DOHH2 (cell line): Measurements from ENCODE around the gene PRR15.

Source experiments
- H3F3A ChIP-seq: fragments of 200-600 bp; sonication (generic), shearing (Covaris generic); 2 replicates; pipeline ENCODE4 v1.6.0; 2016; ENCODE audit warnings: antibody characterized with exemption, mild to moderate bottlenecking; ENCODE audit not compliant: control insufficient read depth, insufficient read depth
- H3K27ac ChIP-seq: fragments of 200-600 bp; sonication (generic); 2 replicates; pipeline ENCODE4 v1.5.1; 2014; ENCODE audit warnings: low read depth, mild to moderate bottlenecking, low read length, moderate library complexity
- H3K27me3 ChIP-seq: fragments of 200-600 bp; sonication (generic); 2 replicates; pipeline ENCODE4 v1.6.1; 2014; ENCODE audit warnings: mild to moderate bottlenecking, low read length, mixed read lengths; ENCODE audit not compliant: control insufficient read depth
- H3K36me3 ChIP-seq: fragments of 200-600 bp; sonication (generic); 2 replicates; pipeline ENCODE4 v1.6.1; 2014; ENCODE audit warnings: mild to moderate bottlenecking, low read length, moderate library complexity, mixed read lengths; ENCODE audit not compliant: control insufficient read depth
- H3K4me1 ChIP-seq: fragments of 200-600 bp; sonication (generic); 2 replicates; pipeline ENCODE4 v1.6.1; 2014; ENCODE audit warnings: mild to moderate bottlenecking, low read length, mixed read lengths; ENCODE audit not compliant: control insufficient read depth
- H3K4me2 ChIP-seq: fragments of 200-600 bp; sonication (generic); 2 replicates; pipeline ENCODE4 v1.6.0; 2014; ENCODE audit warnings: mild to moderate bottlenecking, low read length, moderate library complexity
- H3K4me3 ChIP-seq: fragments of 200-600 bp; sonication (generic); 2 replicates; pipeline ENCODE4 v1.5.1; 2014; ENCODE audit warnings: mild to moderate bottlenecking, low read length, mixed read lengths
- H3K79me2 ChIP-seq: fragments of 200-600 bp; sonication (generic); 2 replicates; pipeline ENCODE4 v1.6.1; 2014; ENCODE audit warnings: mild to moderate bottlenecking, low read length, mixed read lengths; ENCODE audit not compliant: control insufficient read depth
- H3K9me2 ChIP-seq: fragments of 200-600 bp; sonication (generic); replicated peaks from 2 replicates; pipeline ENCODE4 v1.6.1; 2014; ENCODE audit warnings: mild to moderate bottlenecking, low read length, mixed read lengths; ENCODE audit not compliant: control insufficient read depth
- H3K9me3 ChIP-seq: fragments of 200-600 bp; sonication (generic); 2 replicates; pipeline ENCODE4 v1.6.1; 2014; ENCODE audit warnings: antibody characterized with exemption, low read length, mixed read lengths; ENCODE audit not compliant: control insufficient read depth, insufficient read depth
- H4K20me1 ChIP-seq: fragments of 200-600 bp; sonication (generic); 2 replicates; pipeline ENCODE4 v1.6.0; 2014; ENCODE audit warnings: low read depth, mild to moderate bottlenecking, antibody characterized with exemption, low read length, moderate library complexity; ENCODE audit not compliant: control insufficient read depth, insufficient read depth
- EZH2phosphoT487 ChIP-seq: fragments of 200-600 bp; sonication (generic); IDR thresholded peaks from 2 replicates; pipeline ENCODE4 v1.6.1; 2017; ENCODE audit warnings: borderline replicate concordance, mild to moderate bottlenecking, antibody characterized with exemption, low read length, moderate library complexity, mixed read lengths
- TF ChIP-seq, protein P1 (sequence below): fragments of 200-600 bp; sonication (generic); IDR thresholded peaks from one replicate; pipeline ENCODE4 v1.5.1; 2014; ENCODE audit warnings: antibody characterized with exemption, mild to moderate bottlenecking, low read depth, low read length; ENCODE audit not compliant: poor library complexity, severe bottlenecking

The PRR15 gene

DNA sequence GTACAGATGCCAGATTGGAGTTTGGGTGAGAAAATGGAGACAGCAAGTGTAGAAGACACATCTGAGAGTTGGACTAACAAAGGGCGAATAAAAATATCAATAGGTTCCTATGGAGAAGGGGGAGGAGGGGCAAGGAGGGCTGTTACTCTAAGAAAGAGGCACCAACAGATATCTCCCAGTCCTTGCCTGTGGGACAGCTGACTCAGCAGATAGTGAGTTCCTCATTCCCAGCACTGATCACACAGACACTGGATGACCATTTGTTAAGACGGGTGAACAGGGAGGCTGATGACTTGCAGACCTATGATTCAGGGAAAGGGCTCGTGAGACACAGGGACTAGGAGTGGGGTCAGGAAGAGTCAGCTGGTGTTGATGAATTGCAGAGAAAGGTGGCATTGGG lies 5.7 kb upstream of the PRR15 start:
- Histone ChIP-seq H3K36me3 (no peaks in the 10 kb centered on the region), H3K79me2 (no peaks in the 10 kb centered on the region), H4K20me1 (no peaks in the 10 kb centered on the region), H3K4me2 (no peak overlapping the region), H3K4me3 (no peak overlapping the region), H3K4me1 (no peaks in the 10 kb centered on the region), H3K27ac (no peak overlapping the region), H3K9me3 (no peaks in the 10 kb centered on the region), H3F3A (no peaks in the 10 kb centered on the region), H3K9me2 (no peaks in the 10 kb centered on the region), H3K27me3 (peaks cover 3% of the 10 kb centered on the region; the same call in 1 of the 2 replicates)
- no peak for TF ChIP-seq EZH2phosphoT487
- TF ChIP-seq, protein P1, sequence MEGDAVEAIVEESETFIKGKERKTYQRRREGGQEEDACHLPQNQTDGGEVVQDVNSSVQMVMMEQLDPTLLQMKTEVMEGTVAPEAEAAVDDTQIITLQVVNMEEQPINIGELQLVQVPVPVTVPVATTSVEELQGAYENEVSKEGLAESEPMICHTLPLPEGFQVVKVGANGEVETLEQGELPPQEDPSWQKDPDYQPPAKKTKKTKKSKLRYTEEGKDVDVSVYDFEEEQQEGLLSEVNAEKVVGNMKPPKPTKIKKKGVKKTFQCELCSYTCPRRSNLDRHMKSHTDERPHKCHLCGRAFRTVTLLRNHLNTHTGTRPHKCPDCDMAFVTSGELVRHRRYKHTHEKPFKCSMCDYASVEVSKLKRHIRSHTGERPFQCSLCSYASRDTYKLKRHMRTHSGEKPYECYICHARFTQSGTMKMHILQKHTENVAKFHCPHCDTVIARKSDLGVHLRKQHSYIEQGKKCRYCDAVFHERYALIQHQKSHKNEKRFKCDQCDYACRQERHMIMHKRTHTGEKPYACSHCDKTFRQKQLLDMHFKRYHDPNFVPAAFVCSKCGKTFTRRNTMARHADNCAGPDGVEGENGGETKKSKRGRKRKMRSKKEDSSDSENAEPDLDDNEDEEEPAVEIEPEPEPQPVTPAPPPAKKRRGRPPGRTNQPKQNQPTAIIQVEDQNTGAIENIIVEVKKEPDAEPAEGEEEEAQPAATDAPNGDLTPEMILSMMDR = no peak

DNA sequence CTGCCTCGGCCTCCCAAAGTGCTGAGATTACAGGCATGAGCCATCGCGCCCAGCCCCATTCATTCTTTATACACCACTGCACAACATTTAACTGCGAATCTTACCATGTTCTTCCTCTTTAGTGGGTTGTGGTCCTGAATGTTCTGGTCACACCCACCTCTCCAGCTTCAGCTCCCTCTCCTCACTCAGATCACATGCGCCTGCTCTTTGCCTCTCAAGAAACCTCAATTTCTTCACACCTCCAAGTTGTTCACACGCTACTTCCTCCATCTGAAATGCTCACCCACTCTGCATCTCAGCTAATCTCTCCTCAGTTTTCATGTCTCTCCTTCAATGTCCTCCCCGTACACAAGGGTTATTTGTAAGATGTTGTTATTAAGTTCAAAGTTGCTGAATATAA lies 2.4 kb upstream of the PRR15 start:
- no peak overlapping the region for H3K4me3 ChIP-seq
- no peaks in the 10 kb centered on the region for H3F3A ChIP-seq
- H3K79me2 ChIP-seq = no peaks in the 10 kb centered on the region
- TF ChIP-seq, protein P1 = no peak
- no peak for TF ChIP-seq EZH2phosphoT487
- no peaks in the 10 kb centered on the region for H3K9me2 ChIP-seq
- peaks cover 12% of the 10 kb centered on the region for H3K27me3 ChIP-seq
- no peaks in the 10 kb centered on the region for H3K4me1 ChIP-seq
- no peaks in the 10 kb centered on the region for H4K20me1 ChIP-seq
- H3K4me2 ChIP-seq = no peak overlapping the region
- no peaks in the 10 kb centered on the region for H3K36me3 ChIP-seq
- no peak overlapping the region for H3K27ac ChIP-seq
- peaks cover 22% of the 10 kb centered on the region for H3K9me3 ChIP-seq

DNA sequence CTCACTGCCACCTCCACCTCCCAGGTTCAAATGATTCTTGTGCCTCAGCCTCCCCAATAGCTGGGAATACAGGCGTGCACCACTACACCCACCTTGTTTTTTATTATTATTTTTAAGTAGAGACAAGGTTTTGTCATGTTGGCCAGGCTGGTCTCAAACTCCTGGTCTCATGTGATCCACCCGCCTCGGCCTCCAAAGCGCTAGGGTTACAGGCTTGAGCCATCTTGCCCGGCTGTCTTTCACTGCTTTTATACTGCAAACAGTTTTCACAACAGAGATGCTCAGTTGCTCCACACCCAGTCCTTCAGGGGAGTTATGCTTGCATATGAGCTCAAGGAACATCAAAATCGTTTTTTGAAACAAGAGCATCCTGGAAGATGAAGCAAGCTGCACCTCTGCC lies 1.3 kb upstream of the PRR15 start:
- H3K9me3 ChIP-seq = peaks cover 22% of the 10 kb centered on the region
- peaks cover 12% of the 10 kb centered on the region for H3K27me3 ChIP-seq

More for the DNA sequence above, 1.3 kb upstream of the PRR15 start:
- no peaks in the 10 kb centered on the region for H3K9me2 ChIP-seq
- TF ChIP-seq, protein P1 = no peak
- TF ChIP-seq EZH2phosphoT487 = no peak
- no peak overlapping the region for H3K4me2 ChIP-seq
- no peaks in the 10 kb centered on the region for H3K36me3 ChIP-seq
- H3K4me1 ChIP-seq = no peaks in the 10 kb centered on the region
- H4K20me1 ChIP-seq = no peaks in the 10 kb centered on the region
- no peaks in the 10 kb centered on the region for H3F3A ChIP-seq
- H3K27ac ChIP-seq = no peak overlapping the region
- H3K79me2 ChIP-seq = no peaks in the 10 kb centered on the region
- no peak overlapping the region for H3K4me3 ChIP-seq
